GM23248 (cell line): ENCODE data around the gene KCNIP1. TPM values are rescaled to one million over a fixed set of nuclear protein-coding genes. Genes with fewer than 3 reads are reported as not detected.

ENCODE experiments used
- DNase-seq: peaks from one replicate; pipeline ENCODE4 v3.0.0-alpha.2; 2015
- H2AFZ ChIP-seq: fragments of 200-600 bp; sonication (generic); 2 replicates; pipeline ENCODE4 v1.6.1; 2016; ENCODE audit warnings: antibody characterized with exemption
- H3F3A ChIP-seq: fragments of 200-600 bp; sonication (generic); 2 replicates; pipeline ENCODE4 v1.6.1; 2016; ENCODE audit warnings: mild to moderate bottlenecking, antibody characterized with exemption, mixed run types; ENCODE audit not compliant: insufficient read depth
- H3K27ac ChIP-seq: fragments of 200-600 bp; sonication (generic); 2 replicates; pipeline ENCODE4 v1.5.1; 2016; ENCODE audit warnings: mild to moderate bottlenecking
- H3K27me3 ChIP-seq: fragments of 200-600 bp; sonication (generic); replicated peaks from 2 replicates; pipeline ENCODE4 v1.6.1; 2016; ENCODE audit warnings: mild to moderate bottlenecking; ENCODE audit not compliant: insufficient read depth
- H3K36me3 ChIP-seq: fragments of 200-600 bp; sonication (generic); 2 replicates; pipeline ENCODE4 v1.6.1; 2016; ENCODE audit warnings: low read depth, mild to moderate bottlenecking
- H3K4me1 ChIP-seq: fragments of 200-600 bp; sonication (generic); 2 replicates; pipeline ENCODE4 v1.6.1; 2016; ENCODE audit warnings: mild to moderate bottlenecking; ENCODE audit not compliant: insufficient read depth
- H3K4me2 ChIP-seq: fragments of 200-600 bp; sonication (generic); one replicate; pipeline ENCODE4 v1.6.1; 2016; ENCODE audit warnings: mild to moderate bottlenecking; ENCODE audit not compliant: unreplicated experiment
- H3K4me3 ChIP-seq: fragments of 200-600 bp; sonication (generic); 2 replicates; pipeline ENCODE4 v1.5.1; 2016; ENCODE audit warnings: mild to moderate bottlenecking
- H3K79me2 ChIP-seq: fragments of 200-600 bp; sonication (generic); 2 replicates; pipeline ENCODE4 v1.6.1; 2016; ENCODE audit warnings: mild to moderate bottlenecking; ENCODE audit not compliant: insufficient read depth
- H3K9ac ChIP-seq: fragments of 200-600 bp; sonication (generic); 2 replicates; pipeline ENCODE4 v1.6.1; 2016; ENCODE audit warnings: mild to moderate bottlenecking
- H3K9me2 ChIP-seq: fragments of 200-600 bp; sonication (generic); 2 replicates; pipeline ENCODE4 v1.6.1; 2016; ENCODE audit warnings: mixed run types, mild to moderate bottlenecking, moderate library complexity; ENCODE audit not compliant: insufficient read depth
- H3K9me3 ChIP-seq: fragments of 200-600 bp; sonication (generic); one replicate; pipeline ENCODE4 v1.6.1; 2017; ENCODE audit warnings: low read depth
- H4K20me1 ChIP-seq: fragments of 200-600 bp; sonication (generic); 2 replicates; pipeline ENCODE4 v1.6.0; 2016; ENCODE audit not compliant: insufficient read depth
- EZH2 ChIP-seq: fragments of 200-600 bp; sonication (generic); IDR thresholded peaks from 2 replicates; pipeline ENCODE4 v1.6.1; 2018; ENCODE audit warnings: antibody characterized with exemption, mild to moderate bottlenecking; ENCODE audit not compliant: insufficient read depth, poor library complexity, severe bottlenecking
- EZH2phosphoT487 ChIP-seq: fragments of 200-600 bp; sonication (generic); IDR thresholded peaks from 2 replicates; pipeline ENCODE4 v1.6.1; 2018; ENCODE audit warnings: antibody characterized with exemption, moderate library complexity, mild to moderate bottlenecking, low read depth; ENCODE audit not compliant: insufficient read depth
- WGBS, 2 experiments: methylation state at CpG; one replicate each; pipeline ENCODE4 v1.1.6; 2015 to 2017; ENCODE audit warnings: low lambda C conversion rate in 2 of 2, low coverage in 1 of 2; ENCODE audit errors: missing lambda C conversion rate in 2 of 2; 5-methylcytosine and 5-hydroxymethylcytosine counted together
- in situ Hi-C: fragments of 300-500 bp; cut with MboI; formaldehyde crosslinking; loops from 2 replicates; pipeline ENCODE4 v1.15.0; 2020
- polyA plus RNA-seq: library from polyadenylated mRNA; unstranded; fragments of >200 nt; fragmentation: Nextera tagmentation; extraction: Ambion mirVana; gene quantifications from 2 replicates; pipeline ENCODE4 v1.2.1, GENCODE V29; 2016
- total RNA-seq: library from RNA; depleted of rRNA; stranded (reverse); fragments of >200 nt; shearing (Covaris generic); gene quantifications from 2 replicates; pipeline ENCODE4 v1.2.3, GENCODE V29; 2014

KCNIP1 gene
- total and polyA plus RNA-seq, 2 experiments from 2014 or later, result not detected

- H3F3A ChIP-seq, result peaks cover 7% of the 10 kb centered on the region
- no peak overlapping the region for H3K4me3 ChIP-seq
- no peak overlapping the region for H3K9ac ChIP-seq
- TF ChIP-seq EZH2 (no peak), EZH2phosphoT487 (no peak)
- no peaks in the 10 kb centered on the region for H3K27me3 ChIP-seq
- H3K36me3 ChIP-seq, result no peaks in the 10 kb centered on the region
- 34 to 43% methylated on average over 3 of the region's 3 CpGs for WGBS, 2 experiments
- peak; percentile 27 for DNase-seq
- in situ Hi-C loops, result no loop called here
- H3K4me2 ChIP-seq, result no peak overlapping the region
- no peaks in the 10 kb centered on the region for H3K9me2 ChIP-seq
- no peak overlapping the region for H2AFZ ChIP-seq
- no peaks in the 10 kb centered on the region for H3K79me2 ChIP-seq
- H4K20me1 ChIP-seq, result no peaks in the 10 kb centered on the region
- no peaks in the 10 kb centered on the region for H3K9me3 ChIP-seq
- no peak overlapping the region for H3K27ac ChIP-seq
- peaks cover 8% of the 10 kb centered on the region for H3K4me1 ChIP-seq
Observed at GRCh38 chr5:170486371-170486770, 17.4 kb upstream of the KCNIP1 start.

- H2AFZ ChIP-seq, result no peak overlapping the region
- no peak for TF ChIP-seq EZH2phosphoT487
- TF ChIP-seq EZH2, result no peak
- in situ Hi-C loops, result no loop called here
- no peak overlapping the region for H3K27ac ChIP-seq
- no peaks in the 10 kb centered on the region for H3K9me3 ChIP-seq
- no peaks in the 10 kb centered on the region for H3K36me3 ChIP-seq
- H4K20me1 ChIP-seq, result no peaks in the 10 kb centered on the region
- H3K4me1 ChIP-seq, result peaks cover 18% of the 10 kb centered on the region
- H3K4me3 ChIP-seq, result no peak overlapping the region
- H3K27me3 ChIP-seq, result no peaks in the 10 kb centered on the region
- no peaks in the 10 kb centered on the region for H3K79me2 ChIP-seq
- H3K4me2 ChIP-seq, result no peak overlapping the region
- DNase-seq, result no peak
- H3F3A ChIP-seq, result peaks cover 12% of the 10 kb centered on the region
- no peaks in the 10 kb centered on the region for H3K9me2 ChIP-seq
- 92 to 97% methylated on average over 9 of the region's 9 CpGs for WGBS, 2 experiments
- no peak overlapping the region for H3K9ac ChIP-seq
Observed at GRCh38 chr5:170488570-170488969, 15.2 kb upstream of the KCNIP1 start.

DNA sequence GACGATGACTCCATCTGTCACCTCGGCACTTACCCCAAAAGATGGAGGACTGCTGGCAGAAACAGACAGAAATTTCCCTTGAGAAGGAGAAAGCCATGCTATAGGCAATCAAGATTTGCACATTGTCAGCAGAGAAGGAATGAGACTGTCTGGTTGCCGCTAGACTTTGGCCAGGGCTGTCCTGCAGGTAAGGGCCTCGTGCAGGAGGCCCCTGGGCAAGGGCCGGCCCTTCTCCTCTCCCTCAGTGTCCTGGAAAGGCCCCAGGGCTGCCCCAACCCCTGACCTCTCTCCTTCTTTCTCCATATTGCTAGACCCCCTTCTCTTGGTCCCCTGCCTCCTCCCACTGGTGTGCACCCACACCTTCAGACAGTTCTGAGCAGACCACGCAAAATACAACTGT lies 14.6 kb upstream of the KCNIP1 start:
- DNase-seq, result no peak
- Histone ChIP-seq H3K79me2 (no peaks in the 10 kb centered on the region), H2AFZ (no peak overlapping the region), H3F3A (peaks cover 12% of the 10 kb centered on the region), H3K4me1 (peaks cover 18% of the 10 kb centered on the region), H3K9me2 (no peaks in the 10 kb centered on the region), H3K27ac (no peak overlapping the region), H3K9me3 (no peaks in the 10 kb centered on the region), H4K20me1 (no peaks in the 10 kb centered on the region), H3K36me3 (no peaks in the 10 kb centered on the region), H3K27me3 (no peaks in the 10 kb centered on the region), H3K9ac (no peak overlapping the region), H3K4me3 (no peak overlapping the region), H3K4me2 (no peak overlapping the region)
- 89 to 93% methylated on average over 6 of the region's 6 CpGs for WGBS, 2 experiments
- TF ChIP-seq EZH2phosphoT487 (no peak), EZH2 (no peak)
- in situ Hi-C loops, result no loop called here

GRCh38 chr5:170490381-170490780 lies 13.4 kb upstream of the KCNIP1 start:
- Histone ChIP-seq H3K9ac (no peak overlapping the region), H3K4me2 (no peak overlapping the region)

DNA sequence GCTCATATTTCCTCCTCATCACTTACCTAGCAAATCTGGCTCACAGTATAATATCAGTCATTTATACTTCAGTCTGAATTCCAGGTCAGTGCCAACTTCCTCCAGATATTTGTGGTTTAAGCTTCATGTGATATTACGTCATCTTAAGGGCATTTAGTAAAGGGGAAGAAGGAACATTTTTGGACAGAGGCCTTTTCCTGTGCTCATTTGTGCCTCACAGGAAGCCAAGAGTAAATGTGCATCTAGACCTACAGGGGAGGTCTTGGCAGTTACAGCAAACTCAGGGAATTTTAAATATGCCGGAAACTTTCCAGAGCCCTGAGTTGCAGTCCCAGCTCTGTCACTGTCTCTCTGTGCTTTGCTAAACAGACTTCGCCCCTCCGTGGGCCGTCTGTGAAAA lies 12.3 kb upstream of the KCNIP1 start:
- Histone ChIP-seq H2AFZ (peak overlapping the region; percentile 7; the same call in 1 of the 2 replicates), H4K20me1 (no peaks in the 10 kb centered on the region), H3K9me3 (no peaks in the 10 kb centered on the region), H3K9ac (no peak overlapping the region), H3K4me2 (peak overlapping the region; percentile 8), H3K4me1 (peaks cover 18% of the 10 kb centered on the region), H3K27ac (peak overlapping the region; percentile 47), H3K36me3 (no peaks in the 10 kb centered on the region), H3K79me2 (no peaks in the 10 kb centered on the region), H3K4me3 (no peak overlapping the region), H3K9me2 (no peaks in the 10 kb centered on the region), H3F3A (peaks cover 12% of the 10 kb centered on the region), H3K27me3 (no peaks in the 10 kb centered on the region; the same call in 1 of the 2 replicates)
- WGBS, 2 experiments, result 13% methylated on average over 5 of the region's 5 CpGs
- TF ChIP-seq EZH2, result no peak
- TF ChIP-seq EZH2phosphoT487, result no peak
- in situ Hi-C loops, result no loop called here
- peak; percentile 95 for DNase-seq

More at GRCh38 chr5:170490381-170490780, 13.4 kb upstream of the KCNIP1 start:
- no peak for DNase-seq
- Histone ChIP-seq H3K4me3 (no peak overlapping the region), H3K9me2 (no peaks in the 10 kb centered on the region), H2AFZ (no peak overlapping the region), H3K9me3 (no peaks in the 10 kb centered on the region), H4K20me1 (no peaks in the 10 kb centered on the region), H3K27ac (no peak overlapping the region), H3K79me2 (no peaks in the 10 kb centered on the region), H3K27me3 (no peaks in the 10 kb centered on the region), H3F3A (peaks cover 12% of the 10 kb centered on the region), H3K4me1 (peaks cover 18% of the 10 kb centered on the region), H3K36me3 (no peaks in the 10 kb centered on the region)
- in situ Hi-C loops, result no loop called here
- TF ChIP-seq EZH2, result no peak
- TF ChIP-seq EZH2phosphoT487, result no peak
- 61 to 64% methylated on average over 3 of the region's 3 CpGs for WGBS, 2 experiments
